Femur (tissue), 1 donor: ENCODE measurements around the gene GALNT18.

Source experiments
- DNase-seq: peaks from one replicate; pipeline ENCODE4 v3.0.0-alpha.2; 2017

GALNT18 gene

DNA sequence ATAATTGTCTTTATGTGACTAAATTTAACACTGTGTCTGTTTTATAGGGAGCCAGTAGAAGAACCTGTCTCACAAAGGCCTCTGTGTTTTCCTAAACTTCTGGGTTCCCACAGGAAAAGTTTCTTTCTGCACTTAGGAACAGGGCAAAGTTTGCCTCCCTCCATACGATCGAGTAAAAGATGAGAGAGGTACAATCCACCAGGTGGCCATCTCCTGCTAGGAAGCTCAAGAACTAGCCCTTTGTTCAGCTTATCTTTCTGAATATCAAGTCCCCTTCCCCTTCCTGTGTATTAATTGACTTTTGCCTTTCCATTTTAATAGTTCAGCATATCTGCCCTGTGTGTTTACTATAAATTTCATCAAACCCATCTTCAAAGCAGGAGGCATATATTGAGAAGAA is 286.8 kb downstream of the GALNT18 start:
- DNase-seq, result no peak

DNA sequence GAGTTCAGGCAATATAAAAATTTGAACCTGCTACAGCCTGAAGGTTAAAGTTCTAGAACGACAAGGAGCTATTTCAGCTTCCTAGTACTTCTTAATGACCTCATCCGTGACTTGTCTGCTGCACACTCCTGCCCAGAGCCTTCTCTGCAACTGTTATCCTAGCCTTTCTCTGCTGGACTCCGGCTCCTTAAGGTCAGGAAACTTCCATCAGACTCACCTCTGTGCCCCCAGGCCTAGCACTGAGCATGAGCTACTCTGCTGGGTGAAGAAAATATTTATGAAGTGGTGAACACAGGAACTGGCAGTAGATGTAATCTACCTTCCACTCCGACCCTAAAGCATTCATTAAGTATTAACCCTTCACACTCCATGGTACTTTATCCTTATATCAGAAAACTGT is 287.2 kb downstream of the GALNT18 start:
- DNase-seq, result no peak

DNA sequence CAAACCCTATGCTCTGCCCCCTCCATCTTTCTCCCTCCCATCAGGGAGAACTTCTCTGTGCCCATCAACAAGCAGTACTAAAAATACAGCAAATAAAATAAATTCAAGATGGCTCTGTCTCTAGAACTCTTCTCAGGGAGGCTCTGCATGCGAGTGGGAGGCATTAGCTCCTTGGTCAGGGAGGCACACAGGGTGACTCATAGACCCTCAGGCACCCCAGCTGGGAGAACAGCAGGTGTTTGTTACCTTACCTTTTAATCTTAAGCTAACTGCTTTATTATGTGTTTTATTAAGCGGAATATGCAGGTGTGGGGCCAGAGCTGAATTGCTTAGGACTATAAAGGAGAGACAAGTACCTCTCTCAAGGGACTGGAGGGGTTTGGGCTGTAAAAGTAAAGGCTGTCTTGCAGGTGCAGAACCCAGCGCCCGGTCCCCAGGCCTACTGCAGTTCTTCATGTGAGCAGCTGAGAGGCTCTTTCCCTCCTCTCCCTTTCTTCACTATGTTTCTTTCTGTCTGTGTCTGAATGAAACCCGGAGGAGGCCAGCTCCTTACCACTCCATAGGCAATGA is 289.6 kb downstream of the GALNT18 start:
- no peak for DNase-seq

DNA sequence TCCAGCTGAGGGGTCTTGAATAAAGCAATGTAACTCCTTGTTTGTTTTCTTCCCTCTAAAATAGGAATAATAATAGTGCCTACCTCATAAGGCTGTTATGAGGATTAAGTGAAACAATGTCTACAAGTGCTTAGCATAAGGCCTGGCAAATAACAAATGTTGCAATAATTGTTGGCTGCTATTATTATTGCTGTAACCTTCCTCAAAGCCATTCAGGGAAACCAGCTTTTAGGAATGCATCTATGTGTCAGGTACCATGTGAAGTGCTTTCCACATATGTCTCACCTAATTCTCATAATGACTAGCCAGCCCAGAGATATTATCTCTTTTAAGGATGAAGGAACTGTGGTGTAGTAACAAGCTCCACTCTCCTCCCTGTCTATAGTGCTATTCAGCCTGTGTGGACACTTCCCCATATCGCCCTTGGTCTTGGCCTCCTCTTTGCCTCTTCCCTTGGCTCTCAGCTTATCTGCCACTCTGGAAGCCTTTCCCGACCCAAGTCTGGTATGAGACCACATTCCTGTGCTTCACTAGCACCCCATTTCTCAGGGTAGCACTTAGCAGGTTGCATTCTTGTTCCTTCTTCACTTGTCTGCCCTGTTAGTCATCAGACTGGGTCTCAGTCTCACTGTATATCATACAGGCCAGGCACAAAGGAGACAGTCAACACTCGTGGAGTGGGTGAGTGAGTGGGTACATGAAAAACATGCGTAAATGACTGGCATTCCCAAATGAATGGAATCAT is 292.6 kb downstream of the GALNT18 start:
- DNase-seq, result no peak

DNA sequence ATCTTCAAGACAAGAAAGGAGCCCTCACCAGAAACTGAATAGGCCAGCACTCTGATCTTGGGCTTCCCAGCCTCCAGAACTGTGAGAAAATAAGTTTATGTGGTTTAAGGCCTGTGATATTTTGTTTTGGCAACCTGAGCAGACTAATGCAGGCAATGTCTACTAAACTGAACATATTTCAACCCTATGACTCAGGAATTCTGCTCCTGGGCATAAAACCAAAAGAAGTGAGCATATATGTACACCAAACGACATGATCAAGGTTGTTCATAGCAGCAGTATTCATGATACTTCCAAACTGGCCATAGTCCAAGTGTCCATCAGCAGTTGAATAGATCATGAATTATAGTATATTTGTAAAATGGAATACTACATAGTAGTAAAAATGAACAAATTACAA is 297.7 kb downstream of the GALNT18 start:
- no peak for DNase-seq

DNA sequence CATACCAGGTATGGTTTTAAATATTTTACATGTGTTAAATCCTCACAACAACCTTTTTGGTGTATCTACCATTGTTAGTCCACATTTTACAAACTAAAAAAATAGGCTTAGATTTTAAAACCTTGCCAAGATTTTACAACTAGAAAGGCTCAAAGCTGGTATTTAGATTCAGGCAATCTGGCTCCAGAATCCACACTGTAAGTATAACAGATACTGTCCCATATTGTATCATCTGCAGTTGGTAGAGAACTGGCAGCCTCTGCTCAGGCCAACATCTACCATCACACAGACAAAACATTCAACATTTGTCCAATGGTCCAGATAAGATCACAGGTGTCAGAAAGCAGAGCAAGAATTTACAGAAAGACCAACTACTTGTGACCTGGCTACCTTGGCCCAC is 299.7 kb downstream of the GALNT18 start:
- DNase-seq, result no peak

DNA sequence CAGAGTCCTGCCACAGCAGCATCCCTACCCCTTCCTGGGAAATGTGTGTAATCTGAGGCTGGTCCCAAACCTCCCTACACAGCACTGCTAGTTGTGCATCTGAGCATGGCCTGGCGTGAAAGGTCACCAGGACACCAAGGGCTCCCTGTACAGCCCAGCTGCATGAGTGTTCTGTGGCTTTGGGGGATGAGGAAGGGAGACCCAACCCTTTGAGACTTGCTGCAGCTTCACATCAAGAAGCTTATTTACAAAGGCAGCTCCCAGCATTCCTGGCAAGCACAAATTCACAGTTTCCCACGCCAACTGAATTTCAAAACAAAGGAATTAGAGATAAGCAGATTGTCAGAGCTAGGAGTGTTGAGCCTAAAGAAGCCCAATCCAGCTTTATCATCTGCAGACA is 301.0 kb downstream of the GALNT18 start:
- DNase-seq, result no peak

DNA sequence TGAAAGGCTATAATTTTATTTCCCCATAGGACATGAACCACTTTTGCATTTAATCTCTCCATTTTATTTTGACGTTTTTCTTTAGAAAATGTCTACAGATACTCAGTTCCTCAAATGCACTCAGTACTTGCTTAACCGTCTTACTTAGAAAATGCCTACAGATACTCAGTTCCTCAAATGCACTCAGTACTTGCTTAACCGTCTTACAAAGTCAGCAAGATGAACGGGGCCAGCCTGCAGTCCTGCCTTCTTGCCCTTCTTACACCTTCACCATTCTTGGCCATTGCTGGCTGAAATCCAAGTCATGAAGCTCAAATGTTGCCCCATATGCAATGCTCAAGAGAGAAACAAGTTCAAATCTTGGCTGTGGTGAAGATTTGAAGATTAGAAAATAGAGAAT is 302.8 kb downstream of the GALNT18 start:
- DNase-seq, result no peak

DNA sequence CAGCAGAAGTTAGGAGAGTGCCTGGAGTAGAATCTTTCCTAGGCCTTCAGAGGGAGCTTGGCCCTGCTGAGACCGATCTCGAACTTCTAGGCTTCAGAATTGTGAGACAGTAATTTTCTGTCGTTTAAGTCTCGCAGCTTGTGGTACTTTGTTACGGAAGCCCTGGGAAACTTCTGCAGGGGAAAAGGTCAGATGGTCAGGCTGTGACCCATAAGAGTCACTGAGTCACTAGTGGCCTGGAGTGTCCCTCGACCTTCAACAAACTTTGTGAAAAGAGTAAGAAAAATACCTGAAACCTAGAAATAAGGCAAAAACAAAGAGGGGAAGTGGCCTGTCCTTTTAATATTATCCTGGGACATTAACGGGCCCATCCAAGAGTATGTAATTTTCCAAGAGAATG is 303.3 kb downstream of the GALNT18 start:
- no peak for DNase-seq

DNA sequence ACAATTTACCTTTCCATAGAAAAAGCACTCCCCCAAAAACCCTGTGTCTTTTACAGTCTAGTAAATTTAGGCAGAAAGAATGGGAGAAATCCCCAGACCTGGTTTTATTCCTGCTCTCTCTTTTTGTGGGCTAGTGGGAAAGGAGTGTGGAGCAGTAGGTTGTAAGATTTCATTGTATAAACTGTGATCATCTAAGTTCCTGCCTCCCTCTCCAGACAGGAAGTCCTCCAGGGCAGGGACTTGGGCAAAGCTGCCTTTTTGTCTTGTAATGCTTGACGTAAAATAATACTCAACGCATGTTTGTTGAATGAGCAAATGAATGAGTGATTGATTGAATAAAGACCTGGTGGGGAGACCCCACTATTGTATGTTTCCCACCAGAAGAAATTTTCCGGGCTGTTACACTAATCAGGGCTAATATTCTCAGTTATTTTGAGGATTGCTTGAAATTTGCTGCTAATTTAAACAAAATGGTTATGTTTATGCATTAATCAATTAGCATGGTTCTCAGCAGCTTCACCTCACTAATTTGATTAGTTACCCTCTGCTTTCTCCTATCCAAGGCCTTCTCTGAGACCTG is 305.1 kb downstream of the GALNT18 start:
- no peak for DNase-seq

DNA sequence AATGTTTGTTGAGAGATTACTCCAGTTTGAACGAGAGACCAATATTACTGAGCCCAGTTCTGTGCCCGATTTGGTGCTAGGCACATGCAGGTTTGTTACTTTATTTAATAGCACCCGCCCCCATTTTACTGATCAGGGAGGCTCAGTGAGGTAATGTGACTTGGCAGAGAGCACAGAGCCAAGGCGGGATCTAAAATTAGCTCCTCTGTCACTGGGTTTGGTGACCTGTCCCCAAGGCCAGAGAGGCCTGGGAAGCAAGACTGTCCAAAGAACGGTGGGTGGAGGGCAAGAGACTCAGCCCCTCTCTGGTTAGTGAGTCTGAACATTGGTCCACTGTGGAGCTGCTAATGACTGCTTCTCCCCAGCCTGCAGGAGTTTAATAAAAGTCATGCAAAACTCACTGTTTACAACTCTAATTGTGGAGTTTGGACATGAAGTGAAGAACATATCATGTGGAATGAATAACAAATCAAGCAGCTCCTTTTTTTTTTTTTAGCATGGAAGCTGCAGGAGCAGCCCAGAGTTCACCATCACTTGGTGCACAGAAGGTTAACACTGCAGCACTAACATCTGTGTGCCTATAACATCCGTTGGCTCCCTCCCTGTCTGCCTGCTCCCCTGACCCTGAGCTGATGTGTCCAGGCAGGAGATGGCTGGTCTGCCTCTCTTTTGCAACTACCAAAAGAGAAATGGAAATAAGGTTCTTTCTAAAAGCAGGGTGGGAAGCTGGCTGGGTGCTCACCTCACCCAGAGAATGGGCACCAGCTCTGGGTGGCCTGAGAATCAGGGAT is 307.7 kb downstream of the GALNT18 start:
- no peak for DNase-seq

DNA sequence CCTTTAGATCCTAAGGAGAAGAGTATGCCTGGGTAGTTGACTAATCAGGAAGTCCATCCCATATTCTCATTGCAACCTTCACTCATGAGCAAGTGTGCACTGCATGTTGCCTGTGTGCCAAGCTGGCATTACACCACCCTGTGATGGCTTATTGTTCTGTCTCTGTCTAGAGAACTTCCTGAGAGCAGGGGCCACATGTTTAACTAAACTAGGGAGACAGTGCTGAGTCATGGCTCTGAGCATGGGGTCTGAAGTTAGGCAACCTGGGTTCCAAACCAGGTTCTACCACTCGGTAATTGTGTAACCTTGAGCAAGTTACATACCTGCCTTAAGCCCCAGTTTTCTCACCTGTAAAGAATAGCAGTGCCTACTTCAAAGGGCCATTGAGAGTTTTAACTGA is 308.4 kb downstream of the GALNT18 start:
- DNase-seq, result no peak

DNA sequence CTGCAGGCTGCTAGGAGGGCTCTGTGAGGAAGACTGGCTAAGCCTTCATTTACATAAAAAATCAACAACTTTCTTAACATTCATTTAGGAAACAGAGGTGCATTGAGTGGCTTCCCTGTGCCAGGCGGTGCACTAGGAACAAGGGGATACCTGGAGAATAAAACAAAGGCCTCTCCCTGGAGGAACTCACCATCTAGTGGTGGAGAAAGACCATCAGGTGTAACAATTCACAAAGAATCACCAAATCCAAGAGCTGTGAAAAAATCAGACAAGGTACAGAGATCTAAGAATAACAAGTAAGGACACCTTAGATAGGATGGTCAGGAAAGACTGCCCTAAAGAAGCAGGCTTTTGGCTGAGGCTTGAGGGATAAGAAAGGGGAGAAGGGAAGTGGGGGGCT is 309.1 kb downstream of the GALNT18 start:
- DNase-seq, result no peak

DNA sequence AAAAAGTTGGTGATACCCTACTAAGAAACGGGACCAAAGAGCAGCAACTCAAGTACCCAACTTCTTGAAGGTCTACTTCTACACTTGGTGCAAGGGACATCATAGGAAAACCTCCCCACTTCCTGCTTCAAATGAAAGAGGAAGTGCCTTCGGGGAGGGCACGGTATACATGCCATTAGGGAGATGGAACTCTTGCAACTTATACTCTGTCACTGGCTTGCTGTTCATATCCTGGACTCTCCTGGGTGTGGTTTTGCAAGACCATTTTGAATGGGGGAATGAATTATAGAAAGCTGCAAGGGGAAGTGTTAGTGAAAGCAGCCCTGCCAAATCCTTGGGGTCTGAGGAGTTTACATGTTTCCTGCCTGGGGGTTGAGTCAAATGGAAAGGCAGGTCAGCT is 310.6 kb downstream of the GALNT18 start:
- DNase-seq, result no peak

DNA sequence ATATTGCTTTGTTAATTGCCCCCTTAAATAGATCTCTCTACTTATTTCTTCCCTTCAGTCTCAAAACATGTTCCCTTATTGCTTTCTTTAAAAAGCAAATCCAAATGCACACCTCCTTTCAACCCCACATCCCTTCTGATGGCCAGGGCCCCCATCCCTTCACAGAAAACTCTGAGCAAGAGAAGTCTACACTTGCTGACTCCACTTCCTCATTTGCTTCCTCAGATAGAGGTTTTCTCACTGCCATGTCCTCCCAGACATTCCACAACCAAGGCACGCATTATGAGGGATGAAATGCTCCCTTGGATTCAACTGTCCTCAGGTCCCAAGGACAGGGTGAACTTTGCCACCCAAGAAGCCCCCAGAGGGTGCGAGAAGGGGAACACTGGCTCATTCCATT is 311.9 kb downstream of the GALNT18 start:
- DNase-seq, result no peak

DNA sequence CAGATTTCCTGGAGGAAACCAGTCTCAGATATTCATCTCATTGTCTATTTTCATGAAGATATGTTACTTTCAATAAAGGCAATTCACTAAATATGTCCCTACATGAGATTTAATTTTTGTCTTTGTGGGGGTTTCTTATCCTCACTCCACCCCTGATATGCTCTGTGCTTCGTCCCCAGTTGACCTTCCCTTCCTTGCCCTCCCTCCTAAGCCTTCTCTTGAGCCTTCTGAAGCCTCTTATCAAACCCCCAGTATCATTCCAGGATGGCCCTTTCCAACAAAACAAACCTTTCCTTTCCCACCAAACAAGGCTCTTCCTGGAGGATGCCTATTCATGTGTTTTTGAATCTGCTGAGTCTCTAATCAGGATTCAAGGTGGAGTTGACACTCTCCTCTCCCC is 313.6 kb downstream of the GALNT18 start:
- no peak for DNase-seq

DNA sequence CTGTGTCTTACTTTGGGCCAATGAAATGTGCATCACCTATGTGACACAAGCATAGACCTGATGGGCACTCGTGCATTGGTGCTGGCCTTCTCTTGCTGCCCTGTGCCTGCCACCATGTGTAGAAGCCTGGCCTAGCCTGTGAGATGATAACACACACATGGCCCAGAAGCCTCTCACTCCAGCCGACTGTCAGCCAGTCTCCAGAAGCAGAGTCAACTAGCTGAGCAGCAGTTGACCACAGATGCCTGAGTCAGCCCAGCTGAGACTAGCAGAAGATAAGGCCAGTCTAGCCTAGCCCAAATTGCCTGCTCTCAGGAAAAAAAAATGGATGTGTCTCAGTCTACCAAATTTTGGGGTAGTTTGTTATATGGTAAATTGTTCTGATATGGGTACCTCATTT is 314.9 kb downstream of the GALNT18 start:
- DNase-seq, result no peak

DNA sequence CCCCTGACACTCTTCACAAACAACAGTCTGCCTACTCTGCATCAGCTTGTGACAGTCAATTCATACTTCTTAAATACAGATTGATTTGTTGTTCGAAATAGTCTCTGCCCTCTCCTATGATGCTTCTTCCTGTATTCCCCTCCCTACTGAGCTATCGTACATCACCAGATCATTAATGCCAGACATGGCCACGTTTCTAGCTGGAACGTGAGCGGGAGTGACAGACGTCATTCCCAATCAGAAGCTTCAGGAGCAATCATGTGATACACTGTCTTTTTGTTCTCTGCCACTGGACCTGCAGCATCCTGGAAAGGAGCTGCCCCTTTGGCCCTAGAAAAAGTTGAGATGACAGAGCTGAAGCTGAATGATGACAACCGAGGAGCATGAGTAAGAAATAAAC is 317.3 kb downstream of the GALNT18 start:
- DNase-seq, result no peak

DNA sequence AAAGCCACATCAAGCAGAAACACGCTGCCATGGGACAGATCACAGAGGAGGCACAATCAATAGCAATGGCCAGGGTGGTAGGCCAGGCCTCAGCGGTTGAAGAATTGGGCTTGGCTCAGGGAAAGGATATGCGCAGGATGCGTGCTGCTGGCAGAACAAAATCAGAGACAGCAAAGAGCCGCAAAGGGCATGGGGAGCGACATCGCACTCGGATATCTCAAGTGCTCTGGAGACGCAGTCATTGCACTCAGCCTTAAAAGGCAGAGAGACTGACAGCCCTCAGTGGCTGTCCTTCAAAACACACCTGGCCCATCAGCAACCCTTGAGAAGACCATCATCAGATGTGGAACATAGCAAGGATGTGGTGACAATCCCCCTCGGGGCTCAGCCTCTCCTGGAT is 319.2 kb downstream of the GALNT18 start:
- DNase-seq, result no peak

DNA sequence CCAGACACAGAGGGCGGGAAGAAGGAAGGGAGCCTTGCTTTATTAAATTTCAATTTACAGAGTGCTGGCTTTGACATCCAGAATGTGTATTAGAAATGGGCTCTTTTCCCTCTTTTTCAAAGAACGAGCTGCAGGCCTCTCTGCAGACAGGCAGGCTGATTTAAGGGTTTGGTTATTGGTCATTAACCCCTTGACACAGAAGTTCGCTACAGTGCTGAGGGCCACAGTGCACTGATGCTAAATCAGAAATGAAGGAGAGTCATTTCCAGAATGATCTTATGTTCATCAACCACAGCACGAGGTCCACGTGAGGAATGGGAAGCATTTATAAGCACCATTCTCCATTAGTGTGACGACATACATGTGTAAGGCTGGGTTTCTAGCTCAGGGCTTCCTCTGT is 320.6 kb downstream of the GALNT18 start:
- DNase-seq, result no peak

DNA sequence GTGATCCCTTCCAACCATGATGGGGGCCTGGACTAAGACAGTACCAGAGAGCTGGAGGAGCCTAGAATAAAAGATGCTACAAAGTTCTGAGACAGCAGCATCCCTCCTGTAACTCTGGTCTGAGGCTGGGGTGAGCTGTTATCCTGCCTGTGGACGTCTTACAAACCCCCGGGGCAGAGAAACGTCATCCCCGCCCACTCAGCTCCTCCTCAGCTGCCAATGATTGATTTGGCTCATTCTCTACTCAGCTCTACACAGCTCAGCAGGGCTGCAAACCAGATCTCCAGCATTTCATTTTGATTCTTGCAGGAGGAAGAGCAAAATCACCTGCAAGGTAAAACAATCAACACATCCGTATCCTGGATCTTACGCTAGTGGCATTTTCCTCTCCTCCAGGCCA is 324.2 kb downstream of the GALNT18 start:
- DNase-seq, result no peak

DNA sequence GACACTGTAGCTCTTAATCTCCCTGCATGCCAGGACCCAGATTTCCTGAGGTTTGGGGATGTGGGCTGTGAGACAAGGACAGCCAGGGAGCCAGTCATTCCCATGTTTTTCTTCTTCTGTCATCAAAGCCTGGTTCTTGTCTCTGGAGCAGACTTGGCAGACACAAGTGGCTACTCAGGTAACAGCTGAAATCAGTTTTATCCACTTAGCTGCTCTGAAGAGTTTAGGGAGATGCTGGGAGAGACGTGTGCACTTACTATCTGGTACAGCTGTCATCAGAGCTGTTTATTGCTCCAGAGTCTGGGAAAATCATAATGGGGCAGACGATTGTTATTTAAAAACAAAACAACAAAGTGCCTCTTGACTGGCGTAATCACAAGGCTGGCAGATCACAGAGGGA is 325.4 kb downstream of the GALNT18 start:
- DNase-seq, result no peak

DNA sequence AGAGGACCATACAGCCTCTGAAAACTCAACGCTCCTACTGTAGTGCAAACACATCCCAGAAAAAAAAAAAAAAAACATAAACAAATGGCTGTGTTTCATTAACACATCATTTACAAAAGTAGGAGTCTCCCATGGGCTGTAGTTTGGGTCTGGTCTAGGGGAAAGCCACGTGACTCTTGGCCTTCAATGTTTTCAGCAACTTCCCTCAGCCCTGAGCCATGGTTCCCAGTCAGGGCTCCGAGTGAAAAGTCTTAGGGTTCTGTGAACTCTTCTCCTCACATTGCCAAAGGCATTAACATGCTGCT is 327.3 kb downstream of the GALNT18 start:
- DNase-seq, result no peak
